K562 (cell line): ENCODE measurements around the gene HEPHL1. TPM values are rescaled to one million over a fixed set of nuclear protein-coding genes. Genes with fewer than 3 reads are reported as not detected.

Source experiments
- ADNP ChIP-seq: fragments of 200-800 bp; sonication (Bioruptor generic); IDR thresholded peaks from 2 replicates; pipeline ENCODE4 v1.6.1; 2016; ENCODE audit warnings: missing genetic modification characterization, missing compliant biosample characterization
- CC2D1A ChIP-seq: fragments of 450-650 bp; IDR thresholded peaks from 2 replicates; pipeline ENCODE4 v1.6.1; 2017; ENCODE audit warnings: mild to moderate bottlenecking
- CHD4 ChIP-seq: fragments of 200-600 bp; sonication (generic); IDR thresholded peaks from 3 replicates; pipeline ENCODE4 v1.6.1; 2012; ENCODE audit warnings: low read depth, mild to moderate bottlenecking, mixed read lengths, low read length, inconsistent platforms; ENCODE audit not compliant: insufficient read depth, insufficient replicate concordance, poor library complexity, severe bottlenecking
- MYBL2 ChIP-seq, 2 experiments: fragments of 450-650 bp in 1 of 2; sonication (generic) in 1 of 2; formaldehyde crosslinking in 1 of 2; IDR thresholded peaks; 2 replicates each; pipeline versions ENCODE4 v1.6.1 to v1.8.1; 2017 to 2022; ENCODE audit warnings: borderline replicate concordance in 1 of 2, inconsistent platforms in 1 of 2, low read depth in 1 of 2, mild to moderate bottlenecking in 1 of 2, missing genetic modification reagents in 1 of 2, moderate library complexity in 1 of 2
- NFIC ChIP-seq: fragments of 450-650 bp; IDR thresholded peaks from 2 replicates; pipeline ENCODE4 v1.6.1; 2017; ENCODE audit warnings: mild to moderate bottlenecking, inconsistent platforms
- PTTG1 ChIP-seq: fragments of 450-650 bp; IDR thresholded peaks from 2 replicates; pipeline ENCODE4 v1.6.1; 2016; ENCODE audit warnings: low read depth, mild to moderate bottlenecking, missing genetic modification characterization, missing compliant biosample characterization
- RAD21 ChIP-seq, 2 experiments: fragments of 250-450 bp in 1 of 2; fragments of 450-650 bp in 1 of 2; sonication (Bioruptor Pico) in 1 of 2; formaldehyde crosslinking in 1 of 2; IDR thresholded peaks in 1 of 2; conservative IDR thresholded peaks in 1 of 2; 2 replicates each; pipeline versions ENCODE4 v1.4.0 to v1.8.0; 2020 to 2022; ENCODE audit warnings: mild to moderate bottlenecking in 2 of 2, moderate library complexity in 1 of 2
- SREBF1 ChIP-seq: fragments of 150-350 bp; IDR thresholded peaks from 2 replicates; pipeline ENCODE4 v1.6.1; 2014; ENCODE audit warnings: antibody characterized with exemption, low read depth, low read length, borderline replicate concordance
- STAT5B ChIP-seq: fragments of 250-450 bp; sonication (Bioruptor Pico); IDR thresholded peaks from 2 replicates; pipeline ENCODE4 v1.8.0; 2021; ENCODE audit warnings: mild to moderate bottlenecking, inconsistent platforms
- SUPT5H ChIP-seq: fragments of 450-650 bp; IDR thresholded peaks from 2 replicates; pipeline ENCODE4 v1.6.1; 2016
- ZFP36 ChIP-seq: fragments of 150-350 bp; IDR thresholded peaks from 2 replicates; pipeline ENCODE4 v1.6.1; 2018; ENCODE audit warnings: low read length, low read depth; ENCODE audit not compliant: partially characterized antibody
- ZFX ChIP-seq: sonication (generic); formaldehyde crosslinking; IDR thresholded peaks from 2 replicates; pipeline ENCODE4 v1.8.0; 2022; ENCODE audit warnings: mild to moderate bottlenecking, missing genetic modification reagents, moderate library complexity
- ZNF143 ChIP-seq: sonication (generic); formaldehyde crosslinking; IDR thresholded peaks from 2 replicates; pipeline ENCODE4 v1.9.0; 2022; ENCODE audit warnings: mild to moderate bottlenecking, missing genetic modification reagents
- ZNF766 ChIP-seq: fragments of 200-800 bp; sonication (Bioruptor generic); conservative IDR thresholded peaks from 2 replicates; pipeline ENCODE4 v1.6.1; 2016; ENCODE audit warnings: missing genetic modification characterization, missing compliant biosample characterization
- polyA plus RNA-seq, 8 experiments: library from polyadenylated mRNA; depleted of rRNA in 4 of 8; stranded (reverse) in 5 of 8; unstranded in 3 of 8; fragments of >200 nt; fragmentation: Nextera tagmentation in 2 of 8; fragmentation: Illumina TruSeq in 1 of 8; extraction: Ambion mirVana in 2 of 8; extraction: Trizol in 1 of 8; gene quantifications; 2 replicates each; pipeline versions ENCODE4 v1.2.1 to v1.2.3, GENCODE V29; 2011 to 2014; ENCODE audit warnings: inconsistent platforms in 1 of 8, missing spikeins in 1 of 8
- total RNA-seq, 7 experiments: library from RNA; depleted of rRNA in 6 of 7; stranded (reverse); fragments of >200 nt in 6 of 7; fragmentation: Illumina TruSeq in 2 of 7; extraction: Trizol in 2 of 7; gene quantifications; 2 replicates each; pipeline versions ENCODE4 v1.2.1 to v1.2.3, GENCODE V29; 2011 to 2021; ENCODE audit warnings: low replicate concordance in 1 of 7
- TF ChIP-seq, protein P1 (sequence below): fragments of 250-450 bp; sonication (Bioruptor Pico); IDR thresholded peaks from 2 replicates; pipeline ENCODE4 v1.5.0; 2021; ENCODE audit warnings: mild to moderate bottlenecking, moderate library complexity
- TF ChIP-seq, protein P2 (sequence below): sonication (generic); formaldehyde crosslinking; IDR thresholded peaks from 2 replicates; pipeline ENCODE4 v1.9.0; 2022; ENCODE audit warnings: mild to moderate bottlenecking, missing genetic modification reagents
- TF ChIP-seq, protein P3 (sequence below): sonication (generic); formaldehyde crosslinking; IDR thresholded peaks from 2 replicates; pipeline ENCODE4 v1.8.1; 2023; ENCODE audit warnings: missing genetic modification reagents, mild to moderate bottlenecking, borderline replicate concordance
- TF ChIP-seq, protein P4 (sequence below): sonication (generic); formaldehyde crosslinking; IDR thresholded peaks from 2 replicates; pipeline ENCODE4 v1.9.0; 2022; ENCODE audit warnings: mild to moderate bottlenecking, missing genetic modification reagents

Gene HEPHL1
- total and polyA plus RNA-seq, 9 of the 15 experiments (the other 6 are each of a cell fraction or from before 2014, with no cell fraction given): 0.01 TPM; not detected in 8

DNA sequence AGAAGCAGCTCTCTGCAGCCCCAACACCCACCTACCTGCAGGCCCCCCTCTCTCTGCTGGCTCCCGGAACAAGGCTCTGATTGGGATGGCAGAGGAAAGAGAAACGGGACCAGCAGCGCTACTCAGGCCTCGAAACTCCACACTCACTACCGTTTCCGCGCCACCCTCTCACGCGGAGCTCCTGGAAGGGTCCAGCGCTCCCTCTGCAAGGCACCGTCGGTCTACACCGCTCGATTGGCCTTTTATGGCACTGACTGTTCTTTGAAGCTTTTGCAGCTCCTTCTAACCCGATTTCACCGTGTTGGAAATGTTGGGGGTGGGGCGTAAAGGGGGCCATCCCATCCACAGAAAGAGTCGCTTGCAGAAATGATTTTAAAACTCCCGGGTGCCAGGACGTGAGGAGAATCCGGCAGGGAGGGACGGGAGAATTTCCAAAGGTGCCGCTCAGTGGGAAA lies 107.2 kb downstream of the HEPHL1 start (continued):
- TF ChIP-seq, protein P1, sequence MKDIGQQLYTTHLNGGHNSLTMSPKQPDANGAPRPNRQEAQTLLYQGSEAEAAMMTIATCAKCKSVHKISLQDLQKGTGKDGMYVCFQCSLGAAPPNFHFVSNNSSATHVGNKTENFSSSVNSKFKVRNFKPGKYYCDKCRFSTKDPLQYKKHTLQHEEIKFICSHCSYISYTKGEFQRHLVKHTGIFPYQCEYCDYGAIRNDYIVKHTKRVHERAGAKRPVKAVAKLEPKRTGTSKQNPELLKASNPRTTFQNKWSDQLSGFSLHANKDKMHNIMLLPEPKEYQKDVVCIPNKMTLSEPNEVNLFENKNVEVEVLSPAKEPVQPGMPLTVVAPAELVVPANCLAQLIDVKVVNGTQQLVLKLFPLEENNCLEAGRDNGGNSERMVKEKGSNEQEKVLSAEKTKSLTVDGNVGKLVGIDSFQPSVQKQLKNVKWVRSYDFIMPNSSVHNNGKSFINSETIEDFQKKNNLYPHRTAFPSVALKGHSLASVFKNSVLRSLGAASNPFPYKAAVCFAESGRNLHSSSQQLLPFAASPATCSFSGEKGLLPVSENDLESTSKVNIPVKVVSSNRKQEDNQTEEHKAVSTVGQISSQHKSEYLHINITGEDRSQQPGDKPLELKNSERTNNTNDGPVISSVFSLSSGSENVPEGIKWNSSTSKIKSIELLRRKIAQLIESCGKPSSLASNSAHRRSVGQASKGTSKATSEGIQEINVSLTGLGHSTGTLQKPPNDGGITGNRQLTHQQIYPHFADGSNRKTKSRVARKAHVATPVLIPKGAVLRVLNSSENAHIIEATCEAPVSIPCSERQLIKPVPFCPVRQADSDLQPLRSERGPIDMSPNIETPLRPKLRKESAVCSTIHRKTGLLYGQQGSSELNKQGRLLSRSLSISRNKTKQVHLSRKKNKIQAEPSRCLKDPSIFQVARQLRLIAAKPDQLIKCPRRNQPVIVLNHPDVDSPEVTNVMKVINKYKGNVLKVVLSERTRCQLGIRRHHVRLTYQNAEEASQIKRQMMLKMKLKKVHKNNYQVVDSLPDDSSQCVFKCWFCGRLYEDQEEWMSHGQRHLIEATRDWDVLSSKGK (CRISPR knock-in tag): no peak
- TF ChIP-seq ZNF766 (CRISPR knock-in tag) (0 out of 2 replicates have a peak, but pooled peaks have one; percentile 49), CHD4 (no peak), ADNP (tag) (no peak), MYBL2 (IDR thresholded peaks at IDR 0.05; ENCODE audit: low read depth) (no peak), MYBL2 (CRISPR knock-in tag; IDR thresholded peaks at IDR 0.05; ENCODE audit: borderline replicate concordance) (no peak), STAT5B (CRISPR knock-in tag) (no peak), PTTG1 (tag) (no peak), ZNF143 (CRISPR knock-in tag) (no peak; the same call in 1 of the 2 replicates), ZFP36 (no peak), NFIC (no peak; the same call in 1 of the 2 replicates), CC2D1A (no peak), SUPT5H (no peak), RAD21 (CRISPR knock-in tag; conservative IDR thresholded peaks at IDR 0.05 in 1 of 2, IDR thresholded peaks at IDR 0.05 in 1 of 2) (peak in 1 of 2 experiments; percentile 9; a peak in 1 of 4 replicates), SREBF1 (no peak), ZFX (CRISPR knock-in tag) (no peak)
- TF ChIP-seq, protein P2, sequence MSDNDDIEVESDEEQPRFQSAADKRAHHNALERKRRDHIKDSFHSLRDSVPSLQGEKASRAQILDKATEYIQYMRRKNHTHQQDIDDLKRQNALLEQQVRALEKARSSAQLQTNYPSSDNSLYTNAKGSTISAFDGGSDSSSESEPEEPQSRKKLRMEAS: no peak; the same call in 1 of the 2 replicates
- TF ChIP-seq, protein P3, sequence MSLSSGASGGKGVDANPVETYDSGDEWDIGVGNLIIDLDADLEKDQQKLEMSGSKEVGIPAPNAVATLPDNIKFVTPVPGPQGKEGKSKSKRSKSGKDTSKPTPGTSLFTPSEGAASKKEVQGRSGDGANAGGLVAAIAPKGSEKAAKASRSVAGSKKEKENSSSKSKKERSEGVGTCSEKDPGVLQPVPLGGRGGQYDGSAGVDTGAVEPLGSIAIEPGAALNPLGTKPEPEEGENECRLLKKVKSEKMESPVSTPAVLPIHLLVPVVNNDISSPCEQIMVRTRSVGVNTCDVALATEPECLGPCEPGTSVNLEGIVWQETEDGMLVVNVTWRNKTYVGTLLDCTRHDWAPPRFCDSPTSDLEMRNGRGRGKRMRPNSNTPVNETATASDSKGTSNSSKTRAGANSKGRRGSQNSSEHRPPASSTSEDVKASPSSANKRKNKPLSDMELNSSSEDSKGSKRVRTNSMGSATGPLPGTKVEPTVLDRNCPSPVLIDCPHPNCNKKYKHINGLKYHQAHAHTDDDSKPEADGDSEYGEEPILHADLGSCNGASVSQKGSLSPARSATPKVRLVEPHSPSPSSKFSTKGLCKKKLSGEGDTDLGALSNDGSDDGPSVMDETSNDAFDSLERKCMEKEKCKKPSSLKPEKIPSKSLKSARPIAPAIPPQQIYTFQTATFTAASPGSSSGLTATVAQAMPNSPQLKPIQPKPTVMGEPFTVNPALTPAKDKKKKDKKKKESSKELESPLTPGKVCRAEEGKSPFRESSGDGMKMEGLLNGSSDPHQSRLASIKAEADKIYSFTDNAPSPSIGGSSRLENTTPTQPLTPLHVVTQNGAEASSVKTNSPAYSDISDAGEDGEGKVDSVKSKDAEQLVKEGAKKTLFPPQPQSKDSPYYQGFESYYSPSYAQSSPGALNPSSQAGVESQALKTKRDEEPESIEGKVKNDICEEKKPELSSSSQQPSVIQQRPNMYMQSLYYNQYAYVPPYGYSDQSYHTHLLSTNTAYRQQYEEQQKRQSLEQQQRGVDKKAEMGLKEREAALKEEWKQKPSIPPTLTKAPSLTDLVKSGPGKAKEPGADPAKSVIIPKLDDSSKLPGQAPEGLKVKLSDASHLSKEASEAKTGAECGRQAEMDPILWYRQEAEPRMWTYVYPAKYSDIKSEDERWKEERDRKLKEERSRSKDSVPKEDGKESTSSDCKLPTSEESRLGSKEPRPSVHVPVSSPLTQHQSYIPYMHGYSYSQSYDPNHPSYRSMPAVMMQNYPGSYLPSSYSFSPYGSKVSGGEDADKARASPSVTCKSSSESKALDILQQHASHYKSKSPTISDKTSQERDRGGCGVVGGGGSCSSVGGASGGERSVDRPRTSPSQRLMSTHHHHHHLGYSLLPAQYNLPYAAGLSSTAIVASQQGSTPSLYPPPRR (CRISPR knock-in tag): no peak
- TF ChIP-seq, protein P4, sequence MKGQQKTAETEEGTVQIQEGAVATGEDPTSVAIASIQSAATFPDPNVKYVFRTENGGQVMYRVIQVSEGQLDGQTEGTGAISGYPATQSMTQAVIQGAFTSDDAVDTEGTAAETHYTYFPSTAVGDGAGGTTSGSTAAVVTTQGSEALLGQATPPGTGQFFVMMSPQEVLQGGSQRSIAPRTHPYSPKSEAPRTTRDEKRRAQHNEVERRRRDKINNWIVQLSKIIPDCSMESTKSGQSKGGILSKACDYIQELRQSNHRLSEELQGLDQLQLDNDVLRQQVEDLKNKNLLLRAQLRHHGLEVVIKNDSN (CRISPR knock-in tag): no peak
